Coronary artery (tissue), 2 donors: ENCODE results near the gene PRLH.

Experiments
- DNase-seq: peaks from one replicate; pipeline ENCODE4 v3.0.0-alpha.2; 2017; ENCODE audit warnings: low spot score
- H3K27ac ChIP-seq, 2 donors: fragments of 200-600 bp; sonication (generic); one replicate each; pipeline ENCODE4 v1.5.1; 2016 to 2019
- H3K4me3 ChIP-seq: fragments of 200-600 bp; sonication (generic); 2 replicates; pipeline ENCODE4 v1.5.1; 2016; ENCODE audit warnings: mild to moderate bottlenecking, moderate library complexity
- CTCF ChIP-seq: fragments of 200-600 bp; sonication (generic); IDR thresholded peaks from one replicate; pipeline ENCODE4 v1.5.1; 2019; ENCODE audit warnings: antibody characterized with exemption

PRLH gene

DNA sequence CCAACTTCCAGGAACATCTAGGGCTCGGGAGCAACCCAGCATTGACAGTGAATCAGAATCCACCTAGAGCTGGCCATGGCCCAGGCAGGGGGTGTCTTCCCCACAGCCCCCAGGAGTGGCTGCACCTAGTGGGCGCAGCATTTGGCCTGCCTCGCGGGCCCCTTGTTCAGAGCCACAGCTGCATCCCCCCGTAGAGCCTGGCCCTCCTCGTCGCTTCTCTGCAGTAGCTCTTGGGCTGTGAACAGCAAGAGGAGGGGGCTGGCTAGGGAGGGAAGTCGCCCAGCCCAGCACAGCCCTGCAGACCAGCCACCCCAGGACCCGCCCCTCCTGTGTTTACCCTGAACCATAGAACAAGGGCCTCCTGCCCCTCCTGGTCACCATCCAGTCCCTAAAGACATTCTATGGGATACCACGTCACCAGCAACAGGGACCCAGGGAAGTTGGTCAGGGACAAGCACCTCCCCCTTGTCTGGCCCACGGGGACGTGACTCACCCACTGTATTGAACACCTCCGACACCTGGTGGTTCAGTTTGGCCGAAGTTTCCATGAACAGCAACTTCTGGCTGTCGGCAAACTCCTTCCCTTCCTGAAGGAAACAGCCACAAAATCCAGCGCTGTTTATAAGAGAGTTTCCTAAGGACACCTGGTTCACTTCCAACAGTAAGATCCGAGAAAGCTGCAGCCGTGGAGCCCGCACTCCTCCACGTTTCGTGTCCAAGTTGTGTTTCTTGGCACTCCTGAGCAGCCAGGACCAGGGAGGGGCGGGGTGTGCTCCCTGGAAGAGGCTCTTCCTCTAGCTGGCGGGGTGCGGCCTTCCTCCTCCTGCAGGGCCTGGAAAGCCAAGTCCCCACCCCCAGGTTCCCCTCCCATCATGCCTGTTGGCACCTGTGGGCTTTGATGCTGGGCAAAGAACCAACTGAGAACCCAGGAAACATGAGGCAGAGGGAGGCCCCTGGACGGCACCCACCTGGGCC lies 8.8 kb downstream of the PRLH start:
- Histone ChIP-seq H3K4me3 (no peak overlapping the region), H3K27ac (peak overlapping the region in 1 of 2 donors; percentile 19)
- DNase-seq, result no peak
- TF ChIP-seq CTCF, result no peak

- no peak for TF ChIP-seq CTCF
- no peak for DNase-seq
Observed at GRCh38 chr2:237575869-237576862, 9.8 kb downstream of the PRLH start.

GRCh38 chr2:237576974-237577373 lies 10.6 kb downstream of the PRLH start:
- Histone ChIP-seq H3K27ac (no peak overlapping the region), H3K4me3 (no peak overlapping the region)
- no peak for DNase-seq
- no peak for TF ChIP-seq CTCF

More at GRCh38 chr2:237575869-237576862, 9.8 kb downstream of the PRLH start:
- H3K27ac ChIP-seq, result no peak overlapping the region
- no peak overlapping the region for H3K4me3 ChIP-seq

- no peak for TF ChIP-seq CTCF
- Histone ChIP-seq H3K4me3 (no peak overlapping the region), H3K27ac (no peak overlapping the region)
- DNase-seq, result no peak
Observed at GRCh38 chr2:237577458-237577857, 11.1 kb downstream of the PRLH start.

GRCh38 chr2:237577956-237578870 lies 11.8 kb downstream of the PRLH start:
- Histone ChIP-seq H3K4me3 (no peak overlapping the region), H3K27ac (no peak overlapping the region)
- no peak for DNase-seq
- TF ChIP-seq CTCF, result no peak

DNA sequence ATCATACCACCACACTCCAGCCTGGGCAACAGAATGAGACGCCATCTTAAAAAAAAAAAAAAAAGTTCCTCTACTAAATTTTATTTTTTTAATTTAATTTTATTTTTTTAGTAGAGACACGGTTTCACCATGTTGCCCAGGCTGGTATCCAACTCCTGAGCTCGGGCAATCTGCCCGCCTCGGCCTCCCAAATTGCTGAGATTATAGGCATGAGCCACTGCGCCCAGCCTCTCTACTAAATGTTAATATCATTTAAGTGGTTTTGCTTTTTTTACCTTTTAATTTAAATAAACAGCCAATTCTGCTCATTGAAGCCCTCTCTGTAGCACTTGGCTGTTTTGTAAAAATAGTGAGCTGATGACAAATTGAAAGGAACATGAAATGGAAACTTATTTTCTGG lies 15.0 kb downstream of the PRLH start:
- Histone ChIP-seq H3K4me3 (peak overlapping the region; percentile 61), H3K27ac (peak overlapping the region; percentile 70 to 84)
- no peak for DNase-seq
- no peak for TF ChIP-seq CTCF
